ENCODE data around the gene LRRC3B.

DNA sequence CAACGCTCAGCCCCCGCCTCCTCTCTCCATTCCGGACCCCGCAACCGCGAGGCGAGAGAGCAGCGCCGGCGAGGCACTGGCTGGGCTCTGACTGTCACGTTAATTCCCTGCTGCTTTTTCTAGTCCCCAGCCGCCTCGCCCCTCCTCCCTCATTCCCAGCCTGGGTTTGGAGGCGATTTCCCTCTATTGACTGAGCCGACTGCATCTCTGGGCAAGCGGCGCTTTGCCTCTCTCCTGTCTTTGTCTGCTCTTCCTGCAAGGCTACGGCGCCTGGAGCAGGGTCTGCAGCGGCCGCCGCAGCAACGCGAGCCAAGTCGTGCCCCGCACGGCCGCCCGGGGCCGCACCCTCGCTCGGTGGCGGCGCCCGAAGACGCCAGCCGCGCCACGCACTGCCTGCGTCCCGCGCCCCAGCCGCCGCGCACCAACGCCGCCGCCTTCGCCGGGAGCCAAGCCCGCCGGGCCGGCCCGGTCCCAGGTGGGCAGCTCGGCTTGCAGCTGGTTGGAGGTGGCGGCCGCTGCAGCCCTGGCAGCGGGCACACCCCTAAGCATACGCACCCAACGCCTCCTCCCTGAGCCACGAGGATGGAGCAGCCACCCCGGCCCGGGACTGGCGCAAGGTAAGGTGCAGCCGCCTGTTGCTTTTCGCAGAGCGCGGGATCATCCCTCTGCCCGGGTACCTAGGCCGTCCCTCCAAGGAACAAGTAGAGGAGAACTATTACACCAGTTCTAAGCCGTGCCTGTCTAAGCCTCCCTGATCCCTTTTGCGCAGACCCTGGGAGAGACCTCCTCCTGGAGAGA, at the start of gene LRRC3B:
- no peak for TF ChIP-seq EZH2 (IDR thresholded peaks at IDR 0.05; ENCODE audit: insufficient read depth, poor library complexity, severe bottlenecking)
- TF ChIP-seq EZH2phosphoT487 (IDR thresholded peaks at IDR 0.05; ENCODE audit: insufficient read depth, low read depth) = no peak
